ENCODE measurements around the gene SULT2B1. TPM values are rescaled to one million over a fixed set of nuclear protein-coding genes. Genes with fewer than 3 reads are reported as not detected.
"Not testable (repeated sequence)": the region's sequence is repeated elsewhere in the genome, so short reads cannot be mapped to it uniquely, and the experiment has no call there.

The SULT2B1 gene
- total RNA-seq, 2 donors from 2014 or later, result not detected

DNA sequence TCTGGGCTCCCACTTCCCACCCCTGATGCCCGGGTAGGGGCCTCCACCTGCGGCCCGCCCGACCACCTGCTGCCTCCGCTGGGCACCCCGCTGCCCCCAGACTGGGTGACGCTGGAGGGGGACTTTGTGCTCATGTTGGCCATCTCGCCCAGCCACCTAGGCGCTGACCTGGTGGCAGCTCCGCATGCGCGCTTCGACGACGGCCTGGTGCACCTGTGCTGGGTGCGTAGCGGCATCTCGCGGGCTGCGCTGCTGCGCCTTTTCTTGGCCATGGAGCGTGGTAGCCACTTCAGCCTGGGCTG lies 77.3 kb downstream of the SULT2B1 start:
- DNase-seq (ENCODE audit: low spot score), result no peak
- Histone ChIP-seq H3K4me3 (no peak overlapping the region), H3K27me3 (no peaks in the 10 kb centered on the region), H3K36me3 (peaks cover 7% of the 10 kb centered on the region), H3K27ac (peak overlapping the region; percentile 80 to 89), H3K4me1 (peaks cover 0 to 60% of the 10 kb centered on the region in 2 donors), H3K9me3 (no peaks in the 10 kb centered on the region)
- TF ChIP-seq, protein P1, sequence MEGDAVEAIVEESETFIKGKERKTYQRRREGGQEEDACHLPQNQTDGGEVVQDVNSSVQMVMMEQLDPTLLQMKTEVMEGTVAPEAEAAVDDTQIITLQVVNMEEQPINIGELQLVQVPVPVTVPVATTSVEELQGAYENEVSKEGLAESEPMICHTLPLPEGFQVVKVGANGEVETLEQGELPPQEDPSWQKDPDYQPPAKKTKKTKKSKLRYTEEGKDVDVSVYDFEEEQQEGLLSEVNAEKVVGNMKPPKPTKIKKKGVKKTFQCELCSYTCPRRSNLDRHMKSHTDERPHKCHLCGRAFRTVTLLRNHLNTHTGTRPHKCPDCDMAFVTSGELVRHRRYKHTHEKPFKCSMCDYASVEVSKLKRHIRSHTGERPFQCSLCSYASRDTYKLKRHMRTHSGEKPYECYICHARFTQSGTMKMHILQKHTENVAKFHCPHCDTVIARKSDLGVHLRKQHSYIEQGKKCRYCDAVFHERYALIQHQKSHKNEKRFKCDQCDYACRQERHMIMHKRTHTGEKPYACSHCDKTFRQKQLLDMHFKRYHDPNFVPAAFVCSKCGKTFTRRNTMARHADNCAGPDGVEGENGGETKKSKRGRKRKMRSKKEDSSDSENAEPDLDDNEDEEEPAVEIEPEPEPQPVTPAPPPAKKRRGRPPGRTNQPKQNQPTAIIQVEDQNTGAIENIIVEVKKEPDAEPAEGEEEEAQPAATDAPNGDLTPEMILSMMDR (IDR thresholded peaks at IDR 0.05), result no peak

DNA sequence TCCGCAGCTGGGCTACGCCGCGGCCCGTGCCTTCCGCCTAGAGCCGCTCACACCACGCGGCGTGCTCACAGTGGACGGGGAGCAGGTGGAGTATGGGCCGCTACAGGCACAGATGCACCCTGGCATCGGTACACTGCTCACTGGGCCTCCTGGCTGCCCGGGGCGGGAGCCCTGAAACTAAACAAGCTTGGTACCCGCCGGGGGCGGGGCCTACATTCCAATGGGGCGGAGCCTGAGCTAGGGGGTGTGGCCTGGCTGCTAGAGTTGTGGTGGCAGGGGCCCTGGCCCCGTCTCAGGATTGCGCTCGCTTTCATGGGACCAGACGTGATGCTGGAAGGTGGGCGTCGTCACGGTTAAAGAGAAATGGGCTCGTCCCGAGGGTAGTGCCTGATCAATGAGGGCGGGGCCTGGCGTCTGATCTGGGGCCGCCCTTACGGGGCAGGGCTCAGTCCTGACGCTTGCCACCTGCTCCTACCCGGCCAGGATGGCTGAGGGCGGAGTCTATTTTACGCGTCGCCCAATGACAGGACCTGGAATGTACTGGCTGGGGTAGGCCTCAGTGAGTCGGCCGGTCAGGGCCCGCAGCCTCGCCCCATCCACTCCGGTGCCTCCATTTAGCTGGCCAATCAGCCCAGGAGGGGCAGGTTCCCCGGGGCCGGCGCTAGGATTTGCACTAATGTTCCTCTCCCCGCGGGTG lies 77.8 kb downstream of the SULT2B1 start:
- Histone ChIP-seq H3K36me3 (peaks cover 7% of the 10 kb centered on the region), H3K9me3 (no peaks in the 10 kb centered on the region), H3K27ac (peak overlapping the region; percentile 80 to 89), H3K27me3 (no peaks in the 10 kb centered on the region), H3K4me3 (peak overlapping the region in 1 of 2 donors; percentile 32), H3K4me1 (peaks cover 0 to 60% of the 10 kb centered on the region in 2 donors)
- TF ChIP-seq, protein P1 (IDR thresholded peaks at IDR 0.05), result no peak
- peak; percentile 76 for DNase-seq (ENCODE audit: low spot score)

- peaks cover 7% of the 10 kb centered on the region for H3K36me3 ChIP-seq
- peak overlapping the region in 1 of 2 donors; percentile 32 for H3K4me3 ChIP-seq
- H3K27ac ChIP-seq, result peak overlapping the region; percentile 80 to 89
- no peaks in the 10 kb centered on the region for H3K9me3 ChIP-seq
- peak; percentile 87 for DNase-seq (ENCODE audit: low spot score)
- TF ChIP-seq, protein P1 (IDR thresholded peaks at IDR 0.05), result peak in 1 of 2 donors; percentile 55
- H3K4me1 ChIP-seq, result peaks cover 0 to 58% of the 10 kb centered on the region in 2 donors
- no peaks in the 10 kb centered on the region for H3K27me3 ChIP-seq
Measured at GRCh38 chr19:48630296-48631063, 78.5 kb downstream of the SULT2B1 start.

DNA sequence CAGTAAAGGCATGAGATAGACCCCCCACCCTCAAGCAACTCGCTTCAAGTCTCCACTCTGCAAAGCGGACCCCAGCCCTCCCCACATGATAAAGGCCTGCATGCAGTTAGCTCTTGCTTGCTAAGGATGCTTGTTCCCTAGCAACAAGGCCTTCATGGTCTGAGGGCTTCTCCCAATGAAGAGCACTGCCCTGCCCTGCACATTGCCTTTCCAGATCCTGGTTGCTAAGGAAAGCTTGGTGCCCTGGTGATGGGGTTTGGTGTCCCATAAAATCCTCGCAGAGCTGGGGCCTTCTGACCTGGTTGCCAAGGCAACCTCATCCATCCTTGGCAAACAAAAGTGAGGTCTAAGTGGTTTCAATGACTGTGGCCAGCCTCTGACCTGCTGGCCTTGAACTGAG lies 79.3 kb downstream of the SULT2B1 start:
- TF ChIP-seq, protein P1 (IDR thresholded peaks at IDR 0.05), result no peak
- H3K9me3 ChIP-seq, result no peaks in the 10 kb centered on the region
- H3K27me3 ChIP-seq, result no peaks in the 10 kb centered on the region
- no peak for DNase-seq (ENCODE audit: low spot score)
- H3K27ac ChIP-seq, result peak overlapping the region; percentile 80 to 89
- H3K36me3 ChIP-seq, result peaks cover 1% of the 10 kb centered on the region
- peaks cover 0 to 63% of the 10 kb centered on the region in 2 donors for H3K4me1 ChIP-seq
- peak overlapping the region in 1 of 2 donors; percentile 32 for H3K4me3 ChIP-seq

DNA sequence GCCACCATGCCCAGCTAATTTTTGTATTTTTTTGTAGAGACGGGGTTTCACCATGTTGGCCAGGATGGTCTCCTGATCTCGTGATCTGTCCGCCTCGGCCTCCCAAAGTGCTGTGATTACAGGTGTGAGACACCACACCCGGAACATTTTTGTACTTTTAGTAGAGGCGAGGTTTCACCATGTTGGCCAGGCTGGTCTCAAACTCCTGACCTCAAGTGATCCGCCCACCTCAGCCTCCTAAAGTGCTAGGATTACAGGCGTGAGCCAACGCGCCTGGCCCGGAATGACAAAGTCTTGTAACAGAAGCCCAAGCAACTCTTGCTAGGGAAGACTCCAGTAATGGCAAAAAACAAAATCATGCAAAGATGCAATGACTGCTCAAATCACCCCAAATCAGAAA lies 80.3 kb downstream of the SULT2B1 start:
- not testable (repeated sequence) for H3K36me3 ChIP-seq; H3K27me3 ChIP-seq; DNase-seq (ENCODE audit: low spot score); H3K9me3 ChIP-seq; H3K4me3 ChIP-seq
- Histone ChIP-seq H3K27ac (peak overlapping the region in 1 of 2 donors; percentile 98), H3K4me1 (peaks cover 0 to 74% of the 10 kb centered on the region in 2 donors)

DNA sequence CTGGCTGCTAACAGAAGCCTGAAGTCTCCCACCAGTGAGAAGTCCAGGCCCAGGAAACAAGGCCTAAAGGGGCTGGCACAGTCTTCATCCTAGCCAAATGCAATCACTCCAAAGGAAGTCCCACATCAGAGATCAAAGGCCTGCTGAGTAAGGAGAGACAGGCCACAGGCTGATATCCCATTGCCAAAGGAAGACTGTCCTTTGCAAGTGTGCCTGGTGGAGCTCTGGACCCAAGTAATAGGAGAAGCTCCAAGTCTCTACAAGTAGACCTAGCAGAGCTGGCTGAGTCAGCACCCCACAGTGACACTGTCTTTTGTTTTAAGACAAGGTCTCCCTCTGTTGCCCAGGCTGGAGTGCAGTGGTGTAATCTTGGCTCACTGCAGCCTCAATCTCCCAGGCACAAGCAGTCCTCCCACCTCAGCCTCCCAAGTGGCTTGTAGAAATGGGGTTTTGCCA lies 80.7 kb downstream of the SULT2B1 start:
- Histone ChIP-seq H3K4me3 (no peak overlapping the region), H3K9me3 (no peaks in the 10 kb centered on the region), H3K4me1 (peaks cover 0 to 74% of the 10 kb centered on the region in 2 donors), H3K27ac (peak overlapping the region in 1 of 2 donors; percentile 98), H3K36me3 (no peaks in the 10 kb centered on the region), H3K27me3 (no peaks in the 10 kb centered on the region)
- DNase-seq (ENCODE audit: low spot score), result no peak
- TF ChIP-seq, protein P1 (IDR thresholded peaks at IDR 0.05), result no peak
